Stomach smooth muscle (tissue), 2 donors: Measurements from ENCODE around the gene PEX11G.

Experiments
- H3K27ac ChIP-seq: one replicate; pipeline ENCODE4 v1.7.0; 2013; ENCODE audit warnings: mild to moderate bottlenecking, low read length, inconsistent platforms
- H3K27me3 ChIP-seq, 2 donors: one replicate each; pipeline ENCODE4 v1.7.0; 2013; ENCODE audit warnings: low read length in 2 of 2; ENCODE audit not compliant: insufficient read depth in 2 of 2, control insufficient read depth in 1 of 2
- H3K36me3 ChIP-seq, 2 donors: one replicate each; pipeline ENCODE4 v1.7.0; 2013; ENCODE audit warnings: low read length in 2 of 2; ENCODE audit not compliant: control insufficient read depth in 2 of 2, insufficient read depth in 2 of 2
- H3K4me1 ChIP-seq: one replicate; pipeline ENCODE4 v1.7.0; 2013; ENCODE audit warnings: low read length; ENCODE audit not compliant: control insufficient read depth, insufficient read depth
- H3K4me3 ChIP-seq, 2 donors: one replicate each; pipeline ENCODE4 v1.7.0; 2013; ENCODE audit warnings: low read length in 2 of 2
- H3K9ac ChIP-seq, 2 donors: one replicate each; pipeline ENCODE4 v1.7.0; 2013; ENCODE audit warnings: low read length in 2 of 2, mild to moderate bottlenecking in 1 of 2
- H3K9me3 ChIP-seq, 2 donors: one replicate each; pipeline ENCODE4 v1.7.0; 2013; ENCODE audit warnings: low read length in 2 of 2; ENCODE audit not compliant: control insufficient read depth in 2 of 2
- donor health status: healthy.
- donor health status: Pancreatic carcinoma.

Gene PEX11G

DNA sequence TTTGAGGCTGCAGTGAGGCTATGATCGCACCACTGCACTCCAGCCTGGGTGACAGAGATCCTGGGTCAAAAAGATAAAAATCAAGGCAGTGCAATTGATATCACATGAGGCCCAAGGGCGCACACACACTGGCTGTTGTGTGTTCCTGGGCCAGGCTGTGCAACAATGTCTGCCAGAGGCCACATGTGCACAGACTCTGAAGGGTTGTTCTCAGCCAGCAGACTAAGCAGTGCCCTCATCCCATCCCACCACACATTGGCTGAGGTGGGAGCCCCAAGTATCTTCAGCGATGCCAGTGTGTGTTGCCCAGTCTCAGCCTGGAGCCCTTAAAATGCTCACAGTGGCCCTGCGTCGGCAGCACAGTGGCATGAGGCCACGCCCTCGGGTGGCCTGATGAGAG is 12.6 kb downstream of the PEX11G start:
- Histone ChIP-seq H3K9me3 (no peaks in the 10 kb centered on the region), H3K4me3 (no peak overlapping the region), H3K36me3 (peaks cover 8 to 10% of the 10 kb centered on the region in 2 donors), H3K27ac (no peak overlapping the region), H3K9ac (no peak overlapping the region), H3K4me1 (peaks cover 10% of the 10 kb centered on the region), H3K27me3 (no peaks in the 10 kb centered on the region)

DNA sequence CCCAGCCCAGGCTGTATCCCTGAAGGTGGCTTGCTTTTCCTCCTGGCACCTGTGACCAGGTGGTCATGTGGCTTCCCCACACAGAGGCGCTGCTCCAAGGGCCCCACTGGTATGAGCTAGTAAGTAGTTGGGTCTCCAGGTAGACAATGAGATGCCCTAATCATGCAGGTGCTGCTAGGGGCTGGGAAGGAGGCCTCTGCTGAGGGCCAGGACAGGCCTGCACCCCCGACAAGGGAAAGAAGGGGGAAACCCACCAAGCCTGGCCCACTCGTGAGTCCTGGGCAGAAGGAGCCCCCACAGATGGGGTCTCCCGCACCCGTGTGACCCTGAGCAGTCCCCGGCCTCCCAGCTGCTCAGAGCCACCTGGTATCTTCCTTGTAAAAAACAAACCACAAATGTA is 13.2 kb downstream of the PEX11G start:
- peaks cover 10% of the 10 kb centered on the region for H3K4me1 ChIP-seq
- H3K27ac ChIP-seq = no peak overlapping the region
- H3K9ac ChIP-seq = no peak overlapping the region
- no peak overlapping the region for H3K4me3 ChIP-seq
- H3K9me3 ChIP-seq = no peaks in the 10 kb centered on the region
- peaks cover 14 to 15% of the 10 kb centered on the region in 2 donors for H3K36me3 ChIP-seq
- H3K27me3 ChIP-seq = no peaks in the 10 kb centered on the region

DNA sequence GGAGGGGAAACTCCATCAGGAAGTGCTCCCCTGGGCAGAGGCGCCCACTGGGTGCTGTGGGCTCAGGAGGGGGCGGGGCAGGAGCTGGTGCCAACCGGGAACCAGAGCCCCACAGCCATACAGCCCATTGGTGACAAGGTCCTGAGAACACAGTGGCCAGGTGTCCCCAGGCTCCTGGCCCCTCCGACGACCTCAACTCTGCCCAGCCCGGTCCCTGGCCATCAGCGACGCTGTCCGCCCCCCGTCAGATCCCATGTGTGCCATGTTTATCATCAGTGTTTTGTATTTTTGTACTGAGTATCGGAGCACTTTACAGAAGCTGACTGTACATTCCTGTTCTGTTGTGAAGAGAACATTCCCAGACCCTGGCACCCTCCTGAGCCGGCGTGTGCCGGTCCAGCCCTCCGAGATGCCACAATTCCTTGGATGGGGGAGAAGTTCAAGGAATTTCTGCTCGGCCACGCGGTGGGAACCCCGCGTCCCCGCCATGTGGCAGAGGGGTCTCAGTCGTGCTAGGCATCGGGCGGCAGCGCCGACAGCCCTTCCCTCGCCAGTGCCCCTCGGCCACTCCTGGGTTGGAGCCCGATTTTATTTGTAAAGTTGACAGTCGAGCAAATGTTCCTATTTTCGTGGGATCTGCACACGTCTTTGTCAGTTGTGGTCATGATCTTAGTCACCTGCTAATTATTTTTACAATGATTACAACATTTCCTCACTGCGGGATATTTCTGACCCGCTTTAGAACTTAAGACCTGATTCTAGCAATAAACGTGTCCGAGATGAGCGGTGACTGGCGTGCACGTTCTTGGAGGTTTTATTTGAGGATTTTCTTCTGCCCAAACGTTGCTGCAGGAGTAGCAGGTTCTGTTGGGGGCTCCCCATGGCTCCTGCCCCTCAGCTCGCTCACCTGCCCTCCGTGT is 16.9 kb downstream of the PEX11G start:
- H3K4me1 ChIP-seq = no peaks in the 10 kb centered on the region
- no peaks in the 10 kb centered on the region for H3K9me3 ChIP-seq
- H3K4me3 ChIP-seq = no peak overlapping the region
- peaks cover 34 to 42% of the 10 kb centered on the region in 2 donors for H3K36me3 ChIP-seq
- H3K27ac ChIP-seq = no peak overlapping the region
- no peak overlapping the region for H3K9ac ChIP-seq
- H3K27me3 ChIP-seq = no peaks in the 10 kb centered on the region

DNA sequence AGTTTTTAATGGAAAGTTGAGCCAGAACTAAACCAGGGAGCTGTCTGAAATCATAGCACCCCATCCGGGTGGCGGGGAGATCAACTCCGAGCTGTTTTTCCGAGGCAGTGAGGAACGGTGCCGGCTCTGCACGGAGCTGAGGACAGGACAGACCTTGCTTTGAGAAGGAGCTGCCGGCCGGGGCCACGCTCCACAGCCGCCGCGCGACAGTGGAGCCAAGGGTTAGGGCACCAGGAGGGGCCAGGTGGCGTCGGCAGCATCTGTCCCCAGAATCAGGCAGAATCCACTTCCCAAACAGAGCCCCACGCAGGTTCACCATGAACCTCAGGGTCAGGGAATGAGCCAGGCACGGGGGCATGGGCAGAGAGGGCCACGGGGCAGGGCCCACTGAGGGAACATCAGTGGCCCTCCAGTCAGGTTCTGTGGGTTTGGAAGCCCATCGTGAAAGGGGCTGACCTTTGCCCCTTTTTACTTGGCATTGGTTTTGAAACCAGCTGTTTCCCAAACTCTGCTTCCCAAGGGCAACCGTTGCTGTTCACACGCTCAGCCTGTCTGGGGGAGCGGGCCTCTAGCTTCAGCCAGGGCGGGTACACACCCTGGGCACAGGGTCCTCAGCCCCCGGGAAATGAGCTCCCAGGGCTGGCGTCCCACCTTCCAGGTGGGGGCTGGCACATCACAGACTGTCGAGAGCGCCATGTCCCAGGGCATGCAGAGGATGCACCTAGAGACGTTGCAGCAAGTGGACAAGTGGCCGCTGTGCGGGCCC is 18.1 kb downstream of the PEX11G start:
- Histone ChIP-seq H3K9ac (no peak overlapping the region), H3K9me3 (no peaks in the 10 kb centered on the region), H3K4me3 (no peak overlapping the region), H3K36me3 (peaks cover 36 to 45% of the 10 kb centered on the region in 2 donors), H3K27me3 (no peaks in the 10 kb centered on the region), H3K27ac (no peak overlapping the region), H3K4me1 (no peaks in the 10 kb centered on the region)

DNA sequence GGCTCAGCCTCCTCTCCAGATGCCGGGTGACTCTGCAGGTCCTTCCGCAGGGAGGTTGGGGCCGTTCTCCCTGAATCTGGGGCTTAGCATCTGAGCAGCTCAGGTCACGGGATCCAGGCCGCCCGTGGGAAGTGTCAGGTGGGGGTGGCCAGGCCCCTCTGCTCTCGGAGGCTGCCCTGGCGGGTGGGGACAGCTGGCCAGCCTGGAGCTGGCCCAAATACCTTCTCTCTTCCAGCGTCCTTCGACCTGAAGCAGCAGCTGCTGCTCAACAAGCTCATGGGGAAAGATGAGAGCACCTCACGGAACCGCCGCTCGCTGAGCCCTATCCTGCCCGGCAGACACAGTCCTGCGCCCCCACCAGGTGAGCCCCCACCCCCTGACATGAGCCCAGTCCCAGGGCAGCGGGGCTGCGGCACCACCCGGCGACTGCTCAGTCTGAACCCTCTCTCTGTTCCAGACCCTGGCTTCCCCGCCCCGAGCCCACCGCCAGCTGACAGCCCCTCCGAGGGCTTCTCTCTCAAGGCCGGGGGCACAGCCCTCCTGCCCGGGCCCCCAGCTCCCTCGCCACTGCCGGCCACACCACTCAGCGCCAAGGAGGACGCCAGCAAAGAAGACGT is 19.1 kb downstream of the PEX11G start:
- H3K36me3 ChIP-seq = peaks cover 40 to 49% of the 10 kb centered on the region in 2 donors
- H3K4me1 ChIP-seq = no peaks in the 10 kb centered on the region
- H3K27ac ChIP-seq = no peak overlapping the region
- H3K27me3 ChIP-seq = no peaks in the 10 kb centered on the region
- no peak overlapping the region for H3K4me3 ChIP-seq
- H3K9me3 ChIP-seq = no peaks in the 10 kb centered on the region
- no peak overlapping the region for H3K9ac ChIP-seq

DNA sequence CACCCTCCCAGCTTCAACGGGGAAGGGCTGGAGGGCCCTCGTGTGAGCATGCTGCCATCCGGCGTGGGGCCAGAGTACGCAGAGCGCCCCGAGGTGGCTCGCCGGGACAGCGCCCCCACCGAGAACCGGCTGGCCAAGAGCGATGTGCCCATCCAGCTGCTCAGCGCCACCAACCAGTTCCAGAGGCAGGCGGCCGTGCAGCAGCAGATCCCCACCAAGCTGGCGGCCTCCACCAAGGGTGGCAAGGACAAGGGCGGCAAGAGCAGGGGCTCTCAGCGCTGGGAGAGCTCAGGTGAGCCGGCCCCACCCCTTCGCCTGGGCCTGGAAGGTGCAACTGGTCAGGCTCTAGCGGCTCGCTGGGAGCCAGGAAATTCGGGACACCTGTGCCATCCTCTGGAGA is 20.0 kb downstream of the PEX11G start:
- Histone ChIP-seq H3K27ac (no peak overlapping the region), H3K4me1 (no peaks in the 10 kb centered on the region), H3K9ac (no peak overlapping the region), H3K4me3 (no peak overlapping the region), H3K36me3 (peaks cover 47 to 56% of the 10 kb centered on the region in 2 donors), H3K9me3 (no peaks in the 10 kb centered on the region), H3K27me3 (no peaks in the 10 kb centered on the region)

DNA sequence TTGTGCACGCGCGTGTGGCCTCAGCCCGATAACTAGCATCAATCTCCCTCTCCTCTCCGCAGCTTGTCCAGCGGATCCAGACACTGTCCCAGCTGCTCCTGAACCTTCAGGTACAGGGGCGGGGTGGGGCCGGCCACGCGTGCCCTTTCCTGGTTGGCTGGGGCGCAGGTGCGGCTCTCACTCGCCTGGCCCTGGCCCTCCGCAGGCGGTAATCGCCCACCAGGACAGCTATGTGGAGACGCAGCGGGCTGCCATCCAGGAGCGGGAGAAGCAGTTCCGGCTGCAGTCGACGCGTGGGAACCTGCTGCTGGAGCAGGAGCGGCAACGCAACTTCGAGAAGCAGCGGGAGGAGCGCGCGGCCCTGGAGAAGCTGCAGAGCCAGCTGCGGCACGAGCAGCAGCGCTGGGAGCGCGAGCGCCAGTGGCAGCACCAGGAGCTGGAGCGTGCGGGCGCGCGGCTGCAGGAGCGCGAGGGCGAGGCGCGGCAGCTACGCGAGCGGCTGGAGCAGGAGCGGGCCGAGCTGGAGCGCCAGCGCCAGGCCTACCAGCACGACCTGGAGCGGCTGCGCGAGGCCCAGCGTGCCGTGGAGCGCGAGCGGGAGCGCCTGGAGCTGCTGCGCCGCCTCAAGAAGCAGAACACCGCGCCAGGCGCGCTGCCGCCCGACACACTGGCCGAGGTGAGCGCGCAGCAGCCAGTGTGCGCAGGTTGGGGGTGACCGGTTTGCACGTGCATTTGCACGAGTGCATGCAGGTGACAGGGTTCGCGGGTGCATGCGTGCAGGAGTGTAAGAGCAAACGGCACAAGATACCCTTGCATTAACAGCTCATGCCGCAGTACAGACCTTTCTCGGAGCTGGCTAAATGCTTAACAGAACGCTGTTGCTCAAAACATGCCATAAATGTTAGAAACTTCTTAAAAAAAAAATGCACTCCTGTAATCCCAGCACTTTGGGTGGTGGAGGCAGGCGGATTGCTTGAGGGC is 21.5 kb downstream of the PEX11G start:
- Histone ChIP-seq H3K36me3 (peaks cover 56 to 69% of the 10 kb centered on the region in 2 donors), H3K27ac (no peak overlapping the region), H3K4me1 (peaks cover 2% of the 10 kb centered on the region), H3K9me3 (no peaks in the 10 kb centered on the region), H3K9ac (no peak overlapping the region), H3K27me3 (no peaks in the 10 kb centered on the region), H3K4me3 (no peak overlapping the region)

DNA sequence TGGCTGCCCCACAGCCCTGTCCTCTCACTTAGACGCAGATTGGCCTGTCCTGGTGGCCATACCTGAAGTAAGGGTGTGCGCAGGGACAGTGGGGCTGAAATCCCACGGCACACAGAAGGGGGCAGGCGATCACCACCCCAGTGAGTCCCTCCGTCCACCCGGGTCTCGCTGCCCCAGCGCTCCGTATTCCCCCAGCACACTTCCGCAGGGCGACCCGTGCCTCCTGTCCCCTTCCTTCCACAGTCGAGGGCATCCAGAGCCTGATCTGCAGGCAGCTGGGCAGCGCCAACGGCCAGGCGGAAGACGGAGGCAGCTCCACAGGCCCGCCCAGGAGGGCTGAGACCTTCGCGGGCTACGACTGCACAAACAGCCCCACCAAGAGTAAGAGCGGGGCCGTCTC is 25.3 kb downstream of the PEX11G start:
- H3K4me1 ChIP-seq = peaks cover 2% of the 10 kb centered on the region
- H3K9me3 ChIP-seq = no peaks in the 10 kb centered on the region
- peaks cover 53 to 62% of the 10 kb centered on the region in 2 donors for H3K36me3 ChIP-seq
- no peak overlapping the region for H3K9ac ChIP-seq
- no peak overlapping the region for H3K4me3 ChIP-seq
- H3K27me3 ChIP-seq = no peaks in the 10 kb centered on the region
- H3K27ac ChIP-seq = no peak overlapping the region

DNA sequence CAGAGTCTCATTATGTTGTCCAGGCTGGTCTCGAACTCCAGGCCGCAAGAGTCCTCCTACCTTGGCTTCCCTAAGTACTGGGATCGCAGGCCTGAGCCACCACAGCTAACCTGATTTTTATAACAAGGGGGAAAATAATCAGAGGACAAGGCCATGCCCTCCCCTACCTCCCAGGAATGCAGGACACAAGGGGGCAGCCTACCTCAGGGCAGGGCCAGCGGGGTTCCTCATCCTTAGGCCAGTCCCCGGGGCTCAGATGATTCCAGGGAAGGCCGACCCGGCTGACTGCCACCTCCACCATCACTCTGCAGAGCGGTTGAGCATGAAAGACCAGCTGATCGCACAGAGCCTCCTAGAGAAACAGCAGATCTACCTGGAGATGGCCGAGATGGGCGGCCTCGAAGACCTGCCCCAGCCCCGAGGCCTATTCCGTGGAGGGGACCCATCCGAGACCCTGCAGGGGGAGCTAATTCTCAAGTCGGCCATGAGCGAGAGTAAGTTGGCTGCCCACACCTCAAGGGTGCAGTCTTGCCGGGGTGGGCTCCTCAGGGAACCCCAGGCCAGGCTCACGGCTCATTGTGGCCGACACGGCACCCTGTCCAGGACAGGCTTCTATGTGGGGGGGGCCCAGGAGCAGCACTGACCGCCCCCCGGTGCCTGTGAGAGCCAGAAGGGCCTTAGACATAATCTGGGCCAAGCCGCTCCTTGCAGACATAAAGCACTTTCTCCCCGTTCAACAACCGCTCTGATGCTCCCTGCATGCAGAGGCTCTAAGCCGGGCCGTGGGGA is 26.8 kb downstream of the PEX11G start:
- H3K27me3 ChIP-seq = no peaks in the 10 kb centered on the region
- peaks cover 2% of the 10 kb centered on the region for H3K4me1 ChIP-seq
- no peak overlapping the region for H3K4me3 ChIP-seq
- no peaks in the 10 kb centered on the region for H3K9me3 ChIP-seq
- H3K9ac ChIP-seq = no peak overlapping the region
- H3K36me3 ChIP-seq = peaks cover 51 to 53% of the 10 kb centered on the region in 2 donors
- H3K27ac ChIP-seq = no peak overlapping the region
